Activated naive CD8-positive, alpha-beta T cell (primary cell): ENCODE data around the gene VWC2.

Source experiments
- H3K27ac Mint-ChIP-seq: one replicate; pipeline ENCODE4 v1.8.0; 2021; ENCODE audit warnings: mixed read lengths
- H3K27me3 Mint-ChIP-seq: one replicate; pipeline ENCODE4 v1.8.0; 2021; ENCODE audit warnings: mixed read lengths
- H3K36me3 Mint-ChIP-seq: one replicate; pipeline ENCODE4 v1.8.0; 2021; ENCODE audit warnings: mixed read lengths
- H3K4me1 Mint-ChIP-seq: one replicate; pipeline ENCODE4 v1.8.0; 2021; ENCODE audit warnings: low read depth, mixed read lengths
- H3K4me3 Mint-ChIP-seq: one replicate; pipeline ENCODE4 v1.8.0; 2021; ENCODE audit warnings: mild to moderate bottlenecking, mixed read lengths
- H3K9me3 Mint-ChIP-seq: one replicate; pipeline ENCODE4 v1.8.0; 2021; ENCODE audit warnings: low read depth, mixed read lengths

The VWC2 gene

GRCh38 chr7:49775065-49775948 lies 1.9 kb downstream of the VWC2 start:
- peaks cover 38% of the 10 kb centered on the region for H3K27me3 Mint-ChIP-seq
- H3K4me1 Mint-ChIP-seq, result peaks cover 9% of the 10 kb centered on the region
- H3K27ac Mint-ChIP-seq, result no peak overlapping the region
- no peaks in the 10 kb centered on the region for H3K36me3 Mint-ChIP-seq
- no peaks in the 10 kb centered on the region for H3K9me3 Mint-ChIP-seq
- H3K4me3 Mint-ChIP-seq, result no peak overlapping the region

GRCh38 chr7:49775949-49776443 lies 2.6 kb downstream of the VWC2 start:
- Mint-ChIP-seq H3K27ac (no peak overlapping the region), H3K27me3 (peaks cover 35% of the 10 kb centered on the region), H3K36me3 (no peaks in the 10 kb centered on the region), H3K4me1 (peaks cover 9% of the 10 kb centered on the region), H3K9me3 (no peaks in the 10 kb centered on the region), H3K4me3 (no peak overlapping the region)

GRCh38 chr7:49776994-49777393 lies 3.6 kb downstream of the VWC2 start:
- H3K27me3 Mint-ChIP-seq, result peaks cover 31% of the 10 kb centered on the region
- H3K4me3 Mint-ChIP-seq, result no peak overlapping the region
- no peaks in the 10 kb centered on the region for H3K36me3 Mint-ChIP-seq
- no peaks in the 10 kb centered on the region for H3K9me3 Mint-ChIP-seq
- no peak overlapping the region for H3K27ac Mint-ChIP-seq
- peaks cover 9% of the 10 kb centered on the region for H3K4me1 Mint-ChIP-seq

- H3K36me3 Mint-ChIP-seq, result no peaks in the 10 kb centered on the region
- H3K27ac Mint-ChIP-seq, result no peak overlapping the region
- no peaks in the 10 kb centered on the region for H3K9me3 Mint-ChIP-seq
- peaks cover 3% of the 10 kb centered on the region for H3K4me1 Mint-ChIP-seq
- H3K4me3 Mint-ChIP-seq, result no peak overlapping the region
- peaks cover 28% of the 10 kb centered on the region for H3K27me3 Mint-ChIP-seq
Measured at GRCh38 chr7:49778731-49779270, 5.4 kb downstream of the VWC2 start.

- Mint-ChIP-seq H3K27me3 (peaks cover 24% of the 10 kb centered on the region), H3K4me1 (no peaks in the 10 kb centered on the region), H3K4me3 (no peak overlapping the region), H3K9me3 (no peaks in the 10 kb centered on the region), H3K27ac (no peak overlapping the region), H3K36me3 (no peaks in the 10 kb centered on the region)
Measured at GRCh38 chr7:49780953-49781352, 7.5 kb downstream of the VWC2 start.

GRCh38 chr7:49781996-49782395 lies 8.6 kb downstream of the VWC2 start:
- H3K27me3 Mint-ChIP-seq, result peaks cover 19% of the 10 kb centered on the region
- no peak overlapping the region for H3K27ac Mint-ChIP-seq
- no peaks in the 10 kb centered on the region for H3K9me3 Mint-ChIP-seq
- H3K4me3 Mint-ChIP-seq, result no peak overlapping the region
- H3K36me3 Mint-ChIP-seq, result no peaks in the 10 kb centered on the region
- H3K4me1 Mint-ChIP-seq, result no peaks in the 10 kb centered on the region

GRCh38 chr7:49783446-49783845 lies 10.0 kb downstream of the VWC2 start:
- H3K36me3 Mint-ChIP-seq, result no peaks in the 10 kb centered on the region
- no peaks in the 10 kb centered on the region for H3K4me1 Mint-ChIP-seq
- H3K27me3 Mint-ChIP-seq, result peaks cover 14% of the 10 kb centered on the region
- H3K4me3 Mint-ChIP-seq, result no peak overlapping the region
- H3K9me3 Mint-ChIP-seq, result no peaks in the 10 kb centered on the region
- no peak overlapping the region for H3K27ac Mint-ChIP-seq

GRCh38 chr7:49787980-49788379 lies 14.5 kb downstream of the VWC2 start:
- no peak overlapping the region for H3K4me3 Mint-ChIP-seq
- H3K27ac Mint-ChIP-seq, result no peak overlapping the region
- no peaks in the 10 kb centered on the region for H3K9me3 Mint-ChIP-seq
- peaks cover 3% of the 10 kb centered on the region for H3K27me3 Mint-ChIP-seq
- H3K36me3 Mint-ChIP-seq, result no peaks in the 10 kb centered on the region
- H3K4me1 Mint-ChIP-seq, result no peaks in the 10 kb centered on the region

- no peak overlapping the region for H3K27ac Mint-ChIP-seq
- no peaks in the 10 kb centered on the region for H3K36me3 Mint-ChIP-seq
- H3K4me3 Mint-ChIP-seq, result no peak overlapping the region
- no peaks in the 10 kb centered on the region for H3K4me1 Mint-ChIP-seq
- H3K27me3 Mint-ChIP-seq, result peaks cover 5% of the 10 kb centered on the region
- no peaks in the 10 kb centered on the region for H3K9me3 Mint-ChIP-seq
Measured at GRCh38 chr7:49788455-49789059, 15.1 kb downstream of the VWC2 start.

- Mint-ChIP-seq H3K9me3 (no peaks in the 10 kb centered on the region), H3K27me3 (peaks cover 7% of the 10 kb centered on the region), H3K27ac (no peak overlapping the region), H3K4me1 (no peaks in the 10 kb centered on the region), H3K4me3 (no peak overlapping the region), H3K36me3 (no peaks in the 10 kb centered on the region)
Measured at GRCh38 chr7:49789736-49790135, 16.3 kb downstream of the VWC2 start.

GRCh38 chr7:49790209-49790608 lies 16.8 kb downstream of the VWC2 start:
- Mint-ChIP-seq H3K4me3 (no peak overlapping the region), H3K27ac (no peak overlapping the region), H3K36me3 (no peaks in the 10 kb centered on the region), H3K9me3 (no peaks in the 10 kb centered on the region), H3K4me1 (no peaks in the 10 kb centered on the region), H3K27me3 (peaks cover 7% of the 10 kb centered on the region)

GRCh38 chr7:49791088-49791741 lies 17.8 kb downstream of the VWC2 start:
- Mint-ChIP-seq H3K4me3 (no peak overlapping the region), H3K9me3 (no peaks in the 10 kb centered on the region), H3K27me3 (peaks cover 10% of the 10 kb centered on the region)

GRCh38 chr7:49797987-49798660 lies 24.7 kb downstream of the VWC2 start:
- H3K4me3 Mint-ChIP-seq, result no peak overlapping the region
- H3K4me1 Mint-ChIP-seq, result no peaks in the 10 kb centered on the region
- no peaks in the 10 kb centered on the region for H3K9me3 Mint-ChIP-seq
- H3K36me3 Mint-ChIP-seq, result no peaks in the 10 kb centered on the region
- H3K27me3 Mint-ChIP-seq, result peaks cover 7% of the 10 kb centered on the region
- no peak overlapping the region for H3K27ac Mint-ChIP-seq

More at GRCh38 chr7:49791088-49791741, 17.8 kb downstream of the VWC2 start:
- no peaks in the 10 kb centered on the region for H3K4me1 Mint-ChIP-seq
- H3K27ac Mint-ChIP-seq, result no peak overlapping the region
- H3K36me3 Mint-ChIP-seq, result no peaks in the 10 kb centered on the region

- H3K27me3 Mint-ChIP-seq, result peaks cover 3% of the 10 kb centered on the region
- H3K9me3 Mint-ChIP-seq, result no peaks in the 10 kb centered on the region
- no peaks in the 10 kb centered on the region for H3K36me3 Mint-ChIP-seq
- H3K27ac Mint-ChIP-seq, result no peak overlapping the region
- no peaks in the 10 kb centered on the region for H3K4me1 Mint-ChIP-seq
- no peak overlapping the region for H3K4me3 Mint-ChIP-seq
Measured at GRCh38 chr7:49800031-49800430, 26.6 kb downstream of the VWC2 start.
